Stimulated activated CD8-positive, alpha-beta memory T cell treated with anti-CD3 and anti-CD28 coated beads, Interleukin-2, amount 100 ng/mL, for 48 hours (primary cell): ENCODE data around the gene ADAM15.
A peak's percentile ranks its signal among the peaks of the same experiment; 100 is the strongest.

ENCODE experiments used
- DNase-seq, 2 donors: peaks; one replicate each; pipeline ENCODE4 v3.0.0-alpha.2; 2020; ENCODE audit warnings: low read depth in 2 of 2

The ADAM15 gene

DNA sequence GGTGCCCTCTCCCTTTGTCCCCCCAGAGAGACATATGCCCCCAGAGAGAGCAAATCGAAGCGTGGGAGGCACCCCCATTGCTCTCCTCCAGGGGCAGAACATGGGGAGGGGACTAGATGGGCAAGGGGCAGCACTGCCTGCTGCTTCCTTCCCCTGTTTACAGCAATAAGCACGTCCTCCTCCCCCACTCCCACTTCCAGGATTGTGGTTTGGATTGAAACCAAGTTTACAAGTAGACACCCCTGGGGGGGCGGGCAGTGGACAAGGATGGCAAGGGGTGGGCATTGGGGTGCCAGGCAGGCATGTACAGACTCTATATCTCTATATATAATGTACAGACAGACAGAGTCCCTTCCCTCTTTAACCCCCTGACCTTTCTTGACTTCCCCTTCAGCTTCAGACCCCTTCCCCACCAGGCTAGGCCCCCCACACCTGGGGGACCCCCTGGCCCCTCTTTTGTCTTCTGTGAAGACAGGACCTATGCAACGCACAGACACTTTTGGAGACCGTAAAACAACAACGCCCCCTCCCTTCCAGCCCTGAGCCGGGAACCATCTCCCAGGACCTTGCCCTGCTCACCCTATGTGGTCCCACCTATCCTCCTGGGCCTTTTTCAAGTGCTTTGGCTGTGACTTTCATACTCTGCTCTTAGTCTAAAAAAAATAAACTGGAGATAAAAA lies 35.9 kb downstream of the ADAM15 start:
- DNase-seq = no peak

DNA sequence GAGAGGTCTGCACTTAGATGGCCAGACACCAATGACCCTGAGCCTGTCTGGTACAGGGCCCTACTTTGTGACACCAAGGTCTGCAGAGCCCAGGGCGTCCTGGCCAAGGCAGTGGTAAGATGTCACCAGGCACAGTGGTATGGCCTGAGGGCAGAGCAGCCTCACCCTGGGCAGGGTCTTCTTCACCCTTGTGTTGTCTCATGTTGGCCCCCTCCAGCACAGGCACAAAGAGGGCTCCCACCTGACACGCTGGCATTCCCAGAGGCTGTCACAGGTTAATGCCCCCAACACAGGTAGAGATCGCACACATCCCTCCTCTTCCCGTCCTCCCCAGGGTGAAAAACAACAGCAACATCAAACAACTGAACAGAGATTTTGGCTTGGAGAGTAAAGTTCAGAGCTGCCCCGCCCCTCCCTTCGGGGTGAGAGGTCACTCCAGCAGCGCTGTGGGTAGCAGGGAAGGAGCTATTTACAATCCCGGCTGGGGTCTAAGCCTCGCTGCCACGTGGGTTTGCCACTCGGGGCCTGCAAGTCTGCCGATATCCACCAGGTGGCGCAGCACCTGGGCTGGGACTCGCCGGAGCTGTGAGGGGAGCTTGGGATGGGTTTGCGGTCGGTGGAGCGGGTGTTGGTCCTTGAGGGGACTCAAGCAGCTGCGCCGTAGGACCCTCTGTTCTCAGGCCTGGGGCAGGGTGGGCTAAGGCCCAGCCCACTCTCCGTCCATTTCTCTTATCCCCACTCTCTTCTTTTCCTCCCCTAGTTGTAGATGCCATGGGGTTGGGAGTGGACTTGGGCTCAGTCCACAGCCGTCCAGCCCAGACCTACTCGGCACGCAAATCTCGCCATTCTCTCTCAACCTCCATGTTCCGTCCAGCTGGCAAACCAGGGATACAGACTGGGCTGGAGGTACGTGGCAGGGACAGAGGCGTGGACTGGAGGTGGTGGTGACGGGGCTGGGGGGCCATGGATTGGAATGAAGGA lies 40.2 kb downstream of the ADAM15 start:
- peak; percentile 72 to 76 for DNase-seq

DNA sequence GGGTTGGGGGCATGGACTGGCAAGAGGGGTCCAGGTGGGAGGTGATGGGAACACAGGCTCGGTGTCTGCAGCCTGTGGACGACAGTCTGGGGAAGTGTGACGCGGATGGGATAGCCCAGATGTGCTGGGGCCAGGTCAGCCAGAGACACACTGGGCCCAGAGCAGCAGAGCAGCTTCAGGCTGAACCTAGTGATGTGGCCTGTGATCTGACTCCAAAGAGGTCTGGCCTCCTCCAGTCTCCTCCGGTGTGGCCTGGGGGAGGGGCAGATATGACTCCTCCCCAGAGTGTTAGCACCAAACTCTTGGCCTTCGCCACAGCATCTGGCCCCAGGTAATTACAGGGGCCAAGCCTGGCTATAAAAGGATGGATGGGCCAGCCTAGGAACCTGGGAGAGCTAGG lies 41.0 kb downstream of the ADAM15 start:
- no peak for DNase-seq

DNA sequence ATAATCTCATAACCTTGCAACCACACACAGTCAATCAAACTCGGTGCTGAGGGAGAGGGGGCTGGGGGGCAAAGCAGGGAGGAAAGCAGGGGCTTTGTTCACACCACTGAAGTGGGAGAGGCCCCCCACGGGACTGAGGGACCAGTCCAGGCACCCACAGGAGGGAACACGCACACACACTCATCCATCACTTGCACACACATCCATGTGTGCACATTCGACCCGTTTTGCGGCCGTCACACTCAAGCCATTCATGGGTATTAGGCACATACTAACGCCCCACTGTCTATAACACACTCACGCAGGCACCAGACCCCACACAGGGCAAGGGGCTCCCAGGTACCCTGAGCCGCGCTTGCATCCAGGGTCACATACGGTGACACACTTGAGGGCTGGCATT lies 41.5 kb downstream of the ADAM15 start:
- DNase-seq = no peak

DNA sequence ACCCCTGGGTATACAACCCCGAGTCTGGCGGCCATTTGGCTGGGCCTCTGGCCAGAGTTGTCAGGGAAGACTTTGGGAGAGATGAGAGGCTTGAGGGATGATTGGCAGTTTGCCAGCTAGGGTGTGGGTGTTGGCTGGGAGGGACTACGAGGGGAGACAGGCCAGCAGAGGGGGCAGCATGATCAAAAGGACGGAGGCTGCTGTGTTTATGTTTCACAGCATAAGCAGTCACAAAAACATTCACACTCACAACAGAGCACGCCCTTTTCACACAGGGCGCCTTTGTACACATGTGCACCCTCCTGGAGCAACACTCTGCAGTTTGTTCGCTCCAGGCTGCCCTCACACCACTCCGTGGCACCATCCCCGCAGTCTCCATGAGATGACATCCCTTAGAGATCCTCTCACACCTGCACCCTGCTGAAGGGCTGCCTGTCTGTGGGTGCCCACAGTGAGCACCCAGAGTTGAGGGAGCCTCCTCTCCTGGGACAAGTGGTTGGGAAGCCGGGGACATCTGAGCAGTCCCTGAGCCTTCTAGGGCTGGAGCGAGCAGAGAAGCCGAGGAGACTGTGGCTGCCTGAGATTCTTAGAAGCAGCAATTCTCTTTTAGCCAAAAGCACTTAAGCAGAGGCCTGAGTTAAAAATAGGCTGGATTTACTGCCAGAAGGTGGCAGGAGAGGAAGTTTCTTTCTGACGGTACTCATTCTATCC lies 43.0 kb downstream of the ADAM15 start:
- no peak for DNase-seq

DNA sequence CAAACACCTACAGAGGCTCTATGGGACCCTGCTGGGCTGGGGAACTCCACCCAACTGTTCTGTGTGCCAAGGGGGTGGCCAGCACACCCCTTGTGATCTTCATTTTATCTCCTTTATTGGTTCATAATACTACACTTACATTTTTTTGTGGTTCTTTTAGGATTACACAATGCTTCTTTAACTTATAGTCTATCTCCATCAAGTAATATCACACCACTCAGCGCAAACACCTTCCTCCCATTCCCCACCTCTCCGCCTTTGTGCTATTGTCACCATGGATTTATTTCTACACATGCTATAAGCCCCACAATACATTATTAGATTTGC lies 43.5 kb downstream of the ADAM15 start:
- no peak for DNase-seq

DNA sequence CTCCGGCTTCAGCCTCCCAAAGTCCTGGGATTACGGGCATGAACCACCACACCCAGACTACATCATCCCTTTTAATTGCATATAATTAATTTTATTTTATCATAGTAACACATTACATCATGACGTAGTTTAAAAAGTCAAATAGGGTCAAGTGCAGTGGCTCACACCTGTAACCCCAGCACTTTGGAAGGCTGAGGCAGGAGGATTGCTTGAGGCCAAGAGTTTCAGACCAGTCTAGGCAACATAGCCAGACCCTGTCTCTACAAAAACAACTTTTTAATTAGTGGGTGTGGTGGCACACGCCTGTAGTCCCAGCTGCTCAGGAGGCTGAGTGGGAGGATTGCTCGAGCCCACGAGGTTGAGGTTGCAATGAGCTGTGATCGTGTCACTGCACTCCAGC lies 48.2 kb downstream of the ADAM15 start:
- DNase-seq = no peak

DNA sequence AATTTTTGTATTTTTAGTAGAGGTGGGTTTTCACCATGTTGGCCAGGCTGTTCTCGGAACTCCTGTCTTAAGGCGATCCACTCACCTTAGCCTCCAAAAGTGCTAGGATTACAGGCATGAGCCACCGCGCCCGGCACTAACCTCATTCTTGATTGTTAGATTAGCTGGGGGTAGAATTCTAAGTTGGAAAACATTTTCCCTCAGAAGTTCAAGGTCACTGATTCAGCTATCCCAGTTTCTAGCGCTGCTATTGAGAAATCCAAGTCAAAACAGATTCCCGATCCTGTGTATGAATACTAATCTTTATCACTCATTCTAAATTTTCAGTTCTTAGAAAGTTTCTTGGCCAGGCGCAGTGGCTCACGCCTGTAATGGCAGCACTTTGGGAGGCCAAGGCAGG lies 52.2 kb downstream of the ADAM15 start:
- no peak for DNase-seq

DNA sequence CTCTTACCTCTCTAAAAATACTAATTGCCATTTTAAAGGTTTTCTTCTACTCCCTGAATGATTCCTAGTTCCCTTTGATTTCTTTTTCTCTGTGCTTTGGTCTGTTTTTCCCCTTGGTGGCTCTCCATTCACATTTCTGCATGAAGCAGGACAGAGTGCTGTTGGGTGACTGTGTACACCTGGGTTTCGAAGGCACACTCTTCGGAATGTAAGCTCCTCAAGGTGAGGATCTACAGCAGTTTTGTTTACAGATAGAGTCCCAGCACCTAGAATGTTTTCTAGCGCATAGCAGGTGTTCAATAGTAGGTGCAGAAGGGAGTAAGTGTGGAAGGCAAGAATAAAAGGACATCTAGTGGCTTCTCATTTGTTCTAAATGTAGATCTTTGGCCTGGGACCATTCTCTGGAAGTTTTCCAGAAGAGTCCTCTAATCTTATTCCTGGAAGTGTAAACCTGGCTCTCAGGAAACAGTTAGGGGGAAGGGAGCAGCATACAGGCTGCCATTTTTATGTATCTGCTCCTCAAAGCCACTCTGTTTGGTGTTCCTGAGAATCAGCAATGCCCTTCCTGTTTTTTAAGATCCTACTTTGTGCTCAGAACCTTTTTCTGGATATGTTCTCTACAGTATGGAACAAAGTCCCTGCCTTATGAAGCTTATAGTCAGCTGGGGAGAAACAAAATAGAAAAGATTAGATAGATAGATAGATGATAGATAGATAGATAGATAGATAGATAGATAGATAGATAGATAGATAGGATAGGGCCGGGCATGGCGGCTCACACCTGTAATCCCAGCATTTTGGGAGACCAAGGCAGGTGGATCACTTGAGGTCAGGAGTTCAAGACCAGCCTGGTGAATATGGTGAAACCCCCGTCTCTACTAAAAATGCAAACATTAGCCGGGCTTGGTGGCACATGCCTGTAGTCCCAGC lies 53.8 kb downstream of the ADAM15 start:
- no peak for DNase-seq

DNA sequence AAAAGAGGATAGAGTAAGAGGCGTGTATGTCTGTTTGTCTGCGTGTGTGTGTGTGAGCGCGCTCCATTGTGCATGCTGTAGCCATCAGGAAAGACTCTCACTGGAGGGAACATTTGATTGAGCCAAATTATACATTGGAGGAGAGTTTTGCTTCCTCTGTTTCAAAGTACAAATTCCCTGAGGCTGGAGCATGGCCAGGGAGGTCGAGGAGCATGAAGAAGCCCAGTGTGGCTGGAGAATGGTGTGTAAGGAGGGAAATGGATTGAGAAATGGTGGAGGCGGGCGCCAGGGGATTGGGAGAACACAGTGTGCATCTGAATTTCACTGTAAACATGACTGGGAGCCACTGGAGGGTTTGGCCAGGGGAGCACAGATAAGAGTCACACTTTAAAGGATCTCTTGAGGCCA lies 54.5 kb downstream of the ADAM15 start:
- no peak for DNase-seq

DNA sequence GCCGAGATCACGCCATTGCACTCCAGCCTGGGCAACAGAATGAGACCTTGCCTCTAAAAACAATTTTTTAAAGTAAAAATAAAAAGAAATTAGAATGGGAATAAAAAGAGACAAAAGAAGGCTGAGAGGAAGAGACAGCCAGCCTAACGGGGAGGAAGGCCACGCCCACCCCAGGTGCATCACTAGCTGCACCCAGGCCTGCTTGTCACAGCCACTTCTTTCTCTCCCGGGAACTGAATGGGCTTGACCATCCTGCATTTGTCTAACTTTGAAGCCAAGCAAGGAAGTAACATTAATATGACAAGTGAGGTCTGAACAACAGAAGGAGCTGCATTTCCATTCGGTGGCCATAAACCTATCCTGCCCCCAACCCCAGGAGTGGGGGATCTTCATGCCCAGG lies 55.7 kb downstream of the ADAM15 start:
- DNase-seq = no peak

DNA sequence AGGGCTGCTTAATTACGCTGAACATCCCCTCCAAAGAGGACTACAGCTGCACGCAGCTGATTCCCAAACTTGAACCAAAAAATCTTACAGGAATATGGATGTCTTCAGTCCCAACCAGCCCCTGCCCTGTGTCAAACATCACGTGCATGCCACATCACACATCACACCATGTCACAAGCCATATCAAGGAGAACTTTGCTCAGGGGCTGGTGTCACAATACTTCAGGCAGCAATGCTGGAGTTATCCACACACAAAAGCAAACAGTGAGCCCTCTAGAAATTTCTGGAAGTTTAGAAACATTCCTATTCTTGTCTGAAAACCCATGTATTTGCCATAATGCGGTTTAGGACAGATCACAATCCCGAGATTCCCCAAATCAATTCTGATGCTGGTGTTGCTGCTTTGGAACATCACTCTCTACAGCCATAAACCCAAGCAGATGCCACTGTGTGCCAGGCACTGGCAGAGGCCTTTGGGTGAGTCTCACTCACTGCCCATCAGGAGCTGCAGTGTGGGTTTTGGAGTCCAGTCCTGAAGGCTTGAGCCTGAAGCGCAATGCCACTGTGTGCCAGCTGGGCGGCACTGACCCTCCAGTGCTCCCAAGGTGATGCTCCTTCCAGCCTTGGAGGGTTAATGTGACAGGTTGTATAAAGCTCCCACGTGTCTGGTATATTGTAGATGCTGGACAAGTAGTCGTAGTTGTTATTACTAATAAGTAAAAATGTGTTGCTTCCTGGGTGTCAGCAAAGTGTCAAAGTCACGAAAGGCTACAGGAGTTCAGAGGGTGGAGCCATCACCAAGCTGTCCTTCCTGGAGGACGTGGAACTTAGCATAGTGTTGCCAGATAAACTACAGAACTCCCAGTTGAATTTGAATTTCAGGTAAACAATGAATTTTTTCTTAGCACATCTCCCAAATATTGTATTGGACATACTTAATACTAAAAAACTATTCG lies 56.5 kb downstream of the ADAM15 start:
- DNase-seq = no peak

DNA sequence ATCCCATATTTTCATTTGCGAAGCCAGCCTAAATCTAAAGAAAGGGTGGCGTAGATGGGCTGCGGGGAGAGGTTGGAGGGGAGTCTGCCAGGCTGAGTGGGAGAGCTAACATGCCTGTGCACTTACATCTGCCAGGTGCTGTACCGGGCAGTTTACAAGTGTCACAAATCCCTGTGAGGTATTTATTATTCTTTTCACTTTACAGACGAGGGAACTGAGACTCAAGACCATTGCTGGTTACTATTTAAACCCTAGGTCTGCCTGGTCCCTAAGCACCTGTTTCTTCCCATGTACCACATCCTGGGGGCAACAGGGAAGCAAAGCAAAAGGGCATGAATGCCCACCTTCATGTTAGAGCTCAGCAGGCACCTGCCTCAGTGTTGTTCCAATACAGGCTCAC lies 57.2 kb downstream of the ADAM15 start:
- no peak for DNase-seq

DNA sequence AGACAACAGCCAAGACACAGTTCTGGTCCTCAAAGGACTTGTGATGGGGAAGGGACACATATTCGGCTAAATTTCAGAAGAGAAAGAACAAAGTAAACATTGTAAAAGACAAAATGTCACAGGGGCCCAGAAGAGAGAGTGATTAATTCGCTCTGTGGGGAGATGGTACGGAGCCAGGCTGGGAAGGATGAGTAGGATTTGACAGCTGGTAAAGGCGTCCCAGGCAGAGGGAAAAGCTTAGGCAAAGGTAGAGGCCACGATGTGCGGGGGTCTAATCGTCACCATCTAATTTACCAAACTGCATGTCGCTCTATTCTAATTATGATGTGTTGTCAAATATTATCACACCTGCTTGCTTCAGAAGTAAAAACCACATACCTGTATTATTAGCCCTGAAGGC lies 59.3 kb downstream of the ADAM15 start:
- DNase-seq = no peak

DNA sequence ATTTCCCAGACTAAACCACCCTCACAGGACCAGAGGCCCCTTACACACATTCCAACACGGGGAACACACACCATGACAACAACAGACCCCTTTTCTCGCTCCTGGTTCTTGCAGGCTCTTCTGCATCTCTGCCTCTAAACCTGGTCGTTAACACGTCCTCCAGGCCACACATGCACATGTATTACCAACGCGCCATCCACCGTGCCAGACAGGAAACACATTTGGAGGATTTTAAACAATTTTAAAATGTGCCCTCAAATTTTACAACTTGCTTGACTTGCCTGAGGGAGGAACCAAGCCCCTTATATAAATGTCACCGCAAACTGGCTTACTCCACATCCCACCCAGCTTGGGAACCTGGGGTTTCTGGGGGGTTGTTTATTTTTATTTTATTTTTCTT lies 59.7 kb downstream of the ADAM15 start:
- DNase-seq = no peak
